Aortic smooth muscle cell (primary cell): ENCODE data around the gene TAS2R43. TPM values are rescaled to one million over a fixed set of nuclear protein-coding genes. Genes with fewer than 3 reads are reported as not detected.

Experiments used
- total RNA-seq: library from RNA; depleted of rRNA; stranded (reverse); fragments of >200 nt; gene quantifications from 2 replicates; pipeline ENCODE4 v1.2.3, GENCODE V29; 2014

The TAS2R43 gene, protein sequence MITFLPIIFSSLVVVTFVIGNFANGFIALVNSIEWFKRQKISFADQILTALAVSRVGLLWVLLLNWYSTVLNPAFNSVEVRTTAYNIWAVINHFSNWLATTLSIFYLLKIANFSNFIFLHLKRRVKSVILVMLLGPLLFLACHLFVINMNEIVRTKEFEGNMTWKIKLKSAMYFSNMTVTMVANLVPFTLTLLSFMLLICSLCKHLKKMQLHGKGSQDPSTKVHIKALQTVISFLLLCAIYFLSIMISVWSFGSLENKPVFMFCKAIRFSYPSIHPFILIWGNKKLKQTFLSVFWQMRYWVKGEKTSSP
- total RNA-seq, result 0.40 and 2.2 TPM in 2 replicates

DNA sequence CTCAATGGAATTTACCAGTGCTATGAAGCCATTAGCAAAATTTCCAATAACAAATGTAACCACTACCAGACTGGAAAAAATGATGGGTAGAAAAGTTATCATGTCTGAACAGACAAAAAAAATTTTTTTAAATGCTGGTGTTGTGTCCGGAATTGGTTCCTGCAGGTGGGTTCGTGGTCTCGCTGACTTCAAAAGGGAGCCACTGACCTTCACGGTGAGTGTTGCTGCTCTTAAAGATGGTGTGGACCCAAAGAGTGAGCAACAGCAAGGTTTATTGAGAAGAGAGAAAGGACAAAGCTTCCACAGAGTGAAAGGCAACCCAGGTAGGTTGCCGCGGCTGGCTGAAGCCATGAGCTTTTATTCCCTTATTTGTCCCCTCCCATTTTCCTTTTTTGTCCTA is at the start of gene TAS2R43:
TAS2R43 (minus strand) TSS at position 186 of the 400 bp plus-strand sequence; CDS start at position 102, 84 bp downstream.

DNA sequence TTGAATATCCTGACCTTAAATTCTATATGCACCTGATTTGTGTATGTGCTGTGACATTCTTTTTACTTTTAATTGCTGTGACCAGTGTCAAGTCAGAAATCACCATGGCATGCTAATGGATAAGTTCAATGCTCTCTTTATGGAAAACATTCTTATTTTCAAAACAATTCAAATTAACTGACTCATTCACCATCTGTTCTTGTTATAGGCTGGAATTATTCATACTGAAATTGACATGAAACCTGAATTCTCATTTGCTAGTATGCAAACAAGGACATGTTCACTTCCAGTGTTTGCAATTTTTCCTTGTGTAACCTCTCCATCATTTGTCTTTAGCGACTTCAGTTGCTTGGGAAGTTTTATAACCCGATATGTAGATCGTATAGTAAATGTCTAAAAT is 42.2 kb upstream of the TAS2R43 start, which contains the start of gene TAS2R30:
TAS2R30 (minus strand) TSS at position 340 of the 400 bp plus-strand sequence. CDS start 400 bp downstream, outside the sequence.

DNA sequence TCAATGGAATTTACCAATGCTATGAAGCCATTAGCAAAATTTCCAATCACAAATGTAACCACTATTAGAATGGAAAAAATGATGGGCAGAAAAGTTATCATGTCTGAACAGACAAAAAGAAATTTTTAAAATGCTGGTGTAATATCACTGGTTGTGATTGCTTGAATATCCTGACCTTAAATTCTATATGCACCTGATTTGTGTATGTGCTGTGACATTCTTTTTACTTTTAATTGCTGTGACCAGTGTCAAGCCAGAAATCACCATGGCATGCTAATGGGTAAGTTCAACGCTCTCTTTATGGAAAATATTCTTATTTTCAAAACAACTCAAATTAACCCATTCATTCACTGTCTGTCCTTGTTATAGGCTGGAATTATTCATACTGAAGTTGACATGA is 29.9 kb downstream of the TAS2R43 start, which contains the start of gene TAS2R46:
TAS2R46 (minus strand) TSS at position 101 of the 400 bp plus-strand sequence; CDS start at position 101, 0 bp downstream.

Other genes starting within 250 kb of the TAS2R43 start
- 0.53 and 2.2 TPM in 2 replicates for gene PRR4, start 242.8 kb downstream of the TAS2R43 start, total RNA-seq
- gene PRH1, start 208.1 kb downstream of the TAS2R43 start, total RNA-seq, result 11.9 and 22.6 TPM in 2 replicates
- gene TAS2R13, start 182.8 kb downstream of the TAS2R43 start, total RNA-seq, result 0.92 and 2.5 TPM in 2 replicates
- not detected in 2 replicates for gene PRH2, start 163.1 kb downstream of the TAS2R43 start, total RNA-seq
- gene TAS2R14, start 153.1 kb downstream of the TAS2R43 start, total RNA-seq, result 1.7 and 3.2 TPM in 2 replicates
- 1.8 and 4.7 TPM in 2 replicates for gene TAS2R50, start 105.4 kb downstream of the TAS2R43 start, total RNA-seq
- gene TAS2R20, start 94.0 kb downstream of the TAS2R43 start, total RNA-seq, result 1.8 and 3.9 TPM in 2 replicates
- gene TAS2R19, start 69.7 kb downstream of the TAS2R43 start, total RNA-seq, result 2.8 and 6.0 TPM in 2 replicates
- gene TAS2R31, start 60.9 kb downstream of the TAS2R43 start, total RNA-seq, result 2.2 and 3.9 TPM in 2 replicates
- 1.1 and 2.8 TPM in 2 replicates for gene TAS2R46, start 30.0 kb downstream of the TAS2R43 start, total RNA-seq
- 3.2 and 6.2 TPM in 2 replicates for gene TAS2R30, start 42.3 kb upstream of the TAS2R43 start, total RNA-seq
- 6.2 and 8.5 TPM in 2 replicates for gene SMIM10L1, start 78.9 kb upstream of the TAS2R43 start, total RNA-seq
- not detected in 2 replicates for gene TAS2R42, start 94.6 kb upstream of the TAS2R43 start, total RNA-seq
- not detected in 2 replicates for gene PRB3, start 177.4 kb upstream of the TAS2R43 start, total RNA-seq
- gene PRB4, start 218.1 kb upstream of the TAS2R43 start, total RNA-seq, result not detected in 2 replicates